HG03045 (cell line): ENCODE results near the gene ANKRD13B.
A peak's percentile ranks its signal among the peaks of the same experiment; 100 is the strongest.

Experiments used
- ATAC-seq: cut with Tn5 transposase; IDR thresholded peaks from one replicate; pipeline ENCODE4 v1.9.1; 2021; ENCODE audit warnings: mild to moderate bottlenecking, moderate library complexity; ENCODE audit not compliant: unreplicated experiment

ANKRD13B gene

DNA sequence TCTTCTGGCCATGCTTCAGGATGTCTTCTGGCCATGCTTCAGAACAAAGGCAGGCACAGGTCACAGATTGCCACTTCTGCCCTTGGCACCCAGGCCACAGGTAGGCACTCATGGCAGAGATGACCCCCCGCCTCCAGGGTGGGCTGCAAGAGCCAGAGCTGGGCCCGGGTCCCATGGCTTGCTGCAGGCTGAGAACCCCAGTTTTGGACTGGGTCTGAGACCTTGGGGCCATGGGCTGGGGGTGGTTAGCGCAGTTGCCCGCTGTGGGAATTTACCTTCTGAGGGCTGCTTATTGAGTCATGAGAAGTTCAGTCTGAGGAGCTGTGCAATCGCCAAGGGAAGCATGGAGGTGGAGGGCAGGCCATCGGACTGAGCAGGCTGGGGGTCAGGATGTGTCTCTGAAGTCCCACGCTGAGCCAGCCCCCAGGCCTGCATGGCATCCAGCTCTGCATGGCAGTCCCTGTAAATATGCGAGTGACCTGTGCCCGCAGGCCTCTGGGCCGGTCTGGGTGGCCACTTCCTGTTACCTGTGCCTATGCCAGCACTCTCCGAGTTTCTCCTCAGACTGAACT is 1.7 kb downstream of the ANKRD13B start:
- ATAC-seq: no peak

DNA sequence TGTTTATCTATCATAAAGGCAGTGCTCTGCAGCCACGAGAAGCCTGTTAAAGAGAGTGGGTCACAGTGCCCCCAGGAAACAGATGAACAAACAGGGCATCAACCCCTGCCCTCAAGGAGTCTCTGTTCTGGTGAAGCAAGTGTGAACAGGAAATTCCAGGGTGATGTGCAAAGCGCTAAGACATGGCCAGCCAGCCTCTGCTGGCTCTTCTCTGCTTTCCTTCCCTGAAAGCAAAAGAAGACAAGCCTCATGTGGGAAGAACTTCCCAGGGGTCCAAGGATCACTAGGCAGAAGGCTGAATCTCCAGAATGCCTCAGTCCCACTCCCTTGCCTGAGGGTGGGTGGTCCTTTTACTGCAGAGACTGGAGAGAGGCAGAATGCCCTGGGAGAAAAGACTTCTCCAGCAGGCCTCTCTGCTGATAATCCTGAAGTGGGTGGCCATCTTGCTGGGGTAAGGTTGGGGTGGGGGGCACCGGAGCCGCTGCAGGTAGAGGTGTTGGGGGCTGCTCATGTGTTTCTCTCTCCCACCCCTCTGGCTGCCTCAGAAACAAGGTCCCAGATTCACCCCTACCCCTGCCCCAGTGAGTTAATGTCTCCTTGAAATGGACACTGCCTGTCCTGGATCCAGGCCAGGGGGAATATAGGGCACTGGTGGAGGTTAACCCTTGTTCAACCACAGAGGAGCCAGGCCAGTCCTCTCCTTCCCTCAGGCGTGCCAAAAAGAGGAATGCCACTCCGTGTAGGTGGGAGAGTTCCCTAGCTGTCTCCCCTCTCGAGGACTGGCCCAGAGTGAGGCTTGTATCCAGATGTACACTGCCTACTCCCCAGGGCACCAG is 2.4 kb downstream of the ANKRD13B start:
- no peak for ATAC-seq

- ATAC-seq: no peak
Measured at GRCh38 chr17:29595943-29596774, 3.2 kb downstream of the ANKRD13B start.

DNA sequence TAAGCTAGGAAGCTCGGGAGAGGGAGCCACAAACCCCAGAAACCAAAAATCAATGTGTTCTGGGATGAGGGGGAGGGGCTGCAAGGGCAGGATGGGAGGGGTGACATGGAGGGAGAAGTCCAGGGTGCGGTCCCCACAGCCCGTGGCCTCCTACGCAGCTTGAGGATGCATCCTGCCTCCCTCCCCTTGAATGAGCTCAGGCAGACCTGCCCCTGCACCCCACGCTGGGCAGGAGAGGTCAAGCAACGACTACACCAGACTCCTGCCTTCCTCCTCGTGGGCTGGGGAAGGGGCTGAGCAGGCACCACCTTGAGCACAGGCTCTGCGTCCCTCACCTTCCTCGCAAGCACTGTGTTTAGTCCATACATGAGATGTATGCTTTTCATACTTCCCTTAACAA is 3.9 kb downstream of the ANKRD13B start:
- no peak for ATAC-seq

GRCh38 chr17:29597361-29598172 is 4.6 kb downstream of the ANKRD13B start:
- no peak for ATAC-seq

DNA sequence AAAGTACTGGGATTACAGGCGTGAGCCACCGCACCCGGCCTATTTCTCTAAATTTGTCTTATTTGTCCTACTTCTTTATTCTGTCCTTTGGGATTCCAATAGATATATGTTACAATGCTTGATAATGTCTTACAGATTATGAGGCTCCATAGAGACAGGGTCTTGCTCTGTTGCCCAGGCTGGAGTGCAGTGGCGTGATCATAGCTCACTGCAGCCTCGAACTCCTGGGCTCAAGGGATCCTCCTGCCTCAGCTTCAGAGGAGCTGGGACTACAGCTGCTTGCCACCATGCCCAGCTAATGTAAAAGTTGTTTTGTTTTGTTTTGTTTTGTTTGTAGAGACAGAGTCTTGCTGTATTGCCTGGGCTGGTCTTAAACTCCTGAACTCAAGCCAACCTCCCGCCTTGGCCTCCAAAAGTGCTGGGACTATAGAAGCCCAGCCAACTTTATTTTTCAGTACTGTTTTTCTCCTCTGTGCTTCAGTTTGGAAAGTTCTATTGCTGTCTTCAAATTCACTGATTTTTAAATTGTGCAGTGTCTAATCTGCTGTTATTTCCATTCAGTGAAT is 10.3 kb downstream of the ANKRD13B start:
- no peak for ATAC-seq

DNA sequence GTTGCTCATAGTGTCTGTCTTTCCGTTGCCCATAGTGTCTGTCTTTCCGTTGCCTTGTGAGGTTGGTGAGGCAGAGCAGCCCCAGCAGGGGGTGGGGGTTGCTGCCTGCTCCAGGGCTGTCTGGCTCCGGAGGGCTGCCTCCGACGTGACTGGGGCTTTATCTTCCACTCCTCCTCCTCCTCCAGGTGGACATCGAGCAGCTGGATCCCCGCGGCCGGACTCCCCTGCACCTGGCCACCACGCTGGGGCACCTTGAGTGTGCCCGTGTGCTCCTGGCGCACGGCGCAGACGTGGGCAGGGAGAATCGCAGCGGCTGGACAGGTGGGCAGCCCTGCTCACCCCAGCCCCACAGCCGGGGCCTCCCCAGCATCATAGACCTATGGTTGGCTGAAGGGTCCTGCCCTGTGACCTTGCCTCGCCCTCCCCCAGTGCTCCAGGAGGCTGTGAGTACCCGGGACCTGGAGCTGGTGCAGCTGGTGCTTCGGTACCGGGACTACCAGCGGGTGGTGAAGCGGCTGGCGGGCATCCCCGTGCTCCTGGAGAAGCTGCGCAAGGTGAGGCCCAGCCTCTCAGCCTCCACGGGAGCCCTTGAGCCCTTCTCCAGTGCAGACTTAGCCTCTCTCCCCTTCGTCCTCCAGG is 14.7 kb downstream of the ANKRD13B start:
- ATAC-seq: no peak

GRCh38 chr17:29608986-29609385 is 16.1 kb downstream of the ANKRD13B start:
- no peak for ATAC-seq

DNA sequence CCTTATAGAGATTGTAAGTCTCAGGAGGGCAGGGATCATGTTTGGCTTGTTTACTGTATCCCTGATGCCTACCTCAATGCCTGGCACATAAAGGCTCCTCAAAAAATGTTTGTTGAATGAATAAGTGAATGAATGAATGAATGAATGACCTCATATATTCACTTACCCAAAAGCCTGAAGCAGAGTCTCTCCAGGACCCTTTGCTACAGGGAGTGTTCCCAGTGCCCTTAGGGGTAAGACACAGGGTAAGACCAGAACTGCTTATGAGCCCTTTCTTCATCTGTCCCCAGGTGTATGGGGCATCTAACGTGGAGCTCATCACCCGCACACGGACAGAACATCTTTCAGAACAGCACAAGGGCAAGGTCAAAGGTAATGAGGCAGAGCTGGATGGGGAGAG is 17.5 kb downstream of the ANKRD13B start:
- ATAC-seq: no peak

DNA sequence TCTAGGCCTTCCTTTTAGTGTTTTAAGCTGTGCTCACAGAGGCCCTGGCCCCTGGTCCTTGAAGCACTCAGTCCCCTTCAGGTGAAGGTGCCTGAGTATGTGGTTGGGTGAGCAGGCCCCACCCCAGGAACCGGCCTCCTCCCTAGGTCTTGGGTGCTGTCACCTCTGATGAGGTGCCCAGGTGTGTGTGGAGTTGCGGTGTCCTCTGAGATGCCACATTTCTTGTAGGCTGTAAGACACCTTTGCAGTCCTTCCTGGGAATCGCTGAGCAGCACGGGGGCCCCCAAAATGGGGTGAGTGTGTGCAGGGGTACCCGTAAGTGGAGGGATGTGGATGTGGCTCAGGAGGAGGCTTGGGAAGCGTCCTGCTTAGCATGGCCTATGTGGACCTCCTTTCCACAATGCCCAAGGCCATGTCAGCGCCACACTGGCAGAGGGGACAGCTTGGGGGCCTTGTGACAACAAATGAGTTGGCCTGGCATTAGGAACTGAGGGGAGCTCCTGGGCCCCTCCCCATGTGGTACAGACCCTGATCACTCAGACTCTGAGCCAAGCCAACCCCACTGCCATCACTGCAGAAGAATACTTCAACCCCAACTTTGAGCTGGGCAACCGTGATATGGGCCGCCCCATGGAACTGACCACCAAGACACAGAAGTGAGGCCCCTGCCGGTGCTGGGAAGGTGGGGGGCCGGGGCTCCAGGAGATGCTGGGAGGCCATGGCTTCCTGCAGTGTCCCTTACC is 18.6 kb downstream of the ANKRD13B start:
- ATAC-seq: no peak

DNA sequence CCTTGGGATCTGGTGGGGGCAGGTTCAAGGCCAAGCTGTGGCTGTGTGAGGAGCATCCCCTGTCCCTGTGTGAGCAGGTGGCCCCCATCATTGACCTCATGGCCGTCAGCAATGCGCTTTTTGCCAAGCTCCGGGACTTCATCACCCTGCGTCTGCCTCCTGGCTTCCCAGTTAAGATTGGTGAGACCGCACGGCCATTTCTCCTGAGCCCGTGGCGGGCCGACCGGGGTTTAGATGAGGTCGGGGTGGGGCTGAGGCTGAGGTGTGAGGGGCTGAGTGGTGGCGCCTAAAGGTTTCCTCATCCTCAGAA is 19.1 kb downstream of the ANKRD13B start:
- ATAC-seq: no peak

DNA sequence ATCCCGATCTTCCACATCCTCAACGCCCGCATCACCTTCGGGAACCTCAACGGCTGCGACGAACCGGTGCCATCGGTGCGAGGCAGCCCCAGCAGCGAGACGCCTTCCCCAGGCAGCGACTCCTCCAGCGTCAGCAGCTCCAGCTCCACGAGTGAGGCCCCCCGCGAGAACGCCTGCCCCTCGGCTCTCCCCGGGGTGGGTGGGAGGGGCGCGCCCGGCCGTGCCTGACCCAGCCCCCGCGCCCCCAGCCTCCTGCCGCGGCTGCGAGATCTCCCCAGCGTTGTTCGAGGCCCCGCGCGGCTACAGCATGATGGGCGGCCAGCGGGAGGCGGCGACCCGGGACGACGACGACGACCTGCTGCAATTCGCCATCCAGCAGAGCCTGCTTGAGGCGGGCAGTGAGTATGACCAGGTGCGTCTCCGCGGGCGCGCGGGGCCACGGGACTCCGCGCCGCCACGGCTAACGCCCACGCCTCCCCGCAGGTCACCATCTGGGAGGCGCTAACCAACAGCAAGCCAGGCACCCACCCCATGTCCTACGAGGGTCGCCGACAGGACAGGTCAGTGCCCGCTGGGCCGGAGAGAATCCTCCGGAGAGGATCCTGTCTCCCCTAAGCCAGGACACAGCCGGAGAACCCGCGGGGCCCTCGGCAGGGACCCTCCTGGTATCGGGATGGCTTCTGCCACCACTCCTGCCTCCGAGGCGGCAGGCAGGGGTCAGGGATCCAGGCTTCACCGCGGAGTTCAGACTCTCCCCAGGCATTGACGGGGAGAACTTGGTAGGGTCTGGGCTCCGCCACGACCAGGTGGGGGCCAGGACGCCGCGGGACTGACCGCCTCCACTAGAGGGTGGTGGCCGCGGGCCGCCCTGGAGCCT is 19.7 kb downstream of the ANKRD13B start:
- no peak for ATAC-seq

DNA sequence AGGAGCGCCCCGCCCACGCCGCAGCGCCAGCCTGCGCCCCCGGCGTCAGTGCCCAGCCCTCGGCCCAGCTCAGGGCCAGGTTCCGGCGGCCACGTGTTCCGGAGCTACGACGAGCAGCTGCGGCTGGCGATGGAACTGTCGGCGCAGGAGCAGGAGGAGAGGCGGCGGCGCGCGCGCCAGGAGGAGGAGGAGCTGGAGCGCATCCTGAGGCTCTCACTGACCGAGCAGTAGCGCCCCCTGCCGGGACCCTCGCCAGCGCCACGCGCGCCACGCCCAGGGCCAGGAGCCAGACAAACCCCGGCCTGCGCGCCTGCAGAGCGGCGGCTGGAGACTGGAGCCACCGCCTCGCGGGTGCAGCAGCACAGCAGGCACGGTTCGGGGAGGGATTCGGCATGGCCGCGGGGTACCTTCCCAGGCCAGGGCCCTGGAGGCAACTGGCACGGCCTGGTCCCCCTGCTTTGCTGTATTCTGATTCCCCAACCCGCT is 20.5 kb downstream of the ANKRD13B start:
- ATAC-seq: no peak

DNA sequence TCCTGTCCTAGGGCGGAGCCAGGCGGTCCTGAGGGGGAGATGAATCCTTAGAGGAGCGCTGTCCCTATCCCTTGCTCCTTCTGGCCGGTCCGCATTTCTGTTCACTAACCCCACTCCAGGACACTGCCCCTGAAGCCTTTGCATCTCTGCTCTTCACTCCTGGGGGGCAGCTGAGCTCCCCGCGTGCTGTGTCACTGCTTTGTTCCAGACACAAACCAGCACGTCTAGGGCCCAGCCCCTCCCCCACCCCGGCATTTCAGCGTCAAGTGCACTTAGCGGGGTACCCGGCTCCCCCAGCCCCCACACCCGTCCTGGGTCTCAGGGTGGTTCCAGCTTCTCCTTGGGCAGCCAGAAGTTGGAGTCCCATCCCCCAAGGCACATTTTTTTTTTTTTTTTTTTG is 20.9 kb downstream of the ANKRD13B start:
- no peak for ATAC-seq

GRCh38 chr17:29614349-29615047 is 21.6 kb downstream of the ANKRD13B start:
- ATAC-seq: no peak

- no peak for ATAC-seq
Measured at GRCh38 chr17:29615048-29615385, 22.1 kb downstream of the ANKRD13B start.

- ATAC-seq: peak; percentile 59
Measured at GRCh38 chr17:29615492-29616299, 22.8 kb downstream of the ANKRD13B start.
